GM12801 (cell line): ENCODE data around the gene MACROD1.

Experiments used
- CTCF ChIP-seq: IDR thresholded peaks from one replicate; pipeline ENCODE4 v1.5.1; 2011; ENCODE audit warnings: control low read depth; ENCODE audit not compliant: insufficient read length; ENCODE audit errors: extremely low read depth

The MACROD1 gene

DNA sequence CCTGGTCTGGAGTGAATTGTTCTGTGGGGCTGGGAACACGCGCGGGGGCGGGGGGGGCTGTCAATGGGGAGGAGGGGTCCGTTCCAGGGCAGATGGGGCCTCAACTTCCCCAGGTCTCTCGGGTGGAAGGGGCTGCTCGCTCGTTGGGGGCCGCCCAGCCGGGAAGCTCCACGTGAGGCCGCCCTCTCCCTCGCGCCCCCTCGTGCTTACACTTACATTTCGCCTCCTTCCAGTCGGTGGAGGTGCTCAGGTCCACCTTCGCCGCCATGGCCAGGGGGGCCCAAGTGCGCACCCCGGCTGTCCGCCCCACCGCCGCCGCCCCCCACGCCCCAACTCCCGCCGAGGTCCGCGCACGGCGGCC is 452 bp downstream of the MACROD1 start:
- TF ChIP-seq CTCF: no peak

DNA sequence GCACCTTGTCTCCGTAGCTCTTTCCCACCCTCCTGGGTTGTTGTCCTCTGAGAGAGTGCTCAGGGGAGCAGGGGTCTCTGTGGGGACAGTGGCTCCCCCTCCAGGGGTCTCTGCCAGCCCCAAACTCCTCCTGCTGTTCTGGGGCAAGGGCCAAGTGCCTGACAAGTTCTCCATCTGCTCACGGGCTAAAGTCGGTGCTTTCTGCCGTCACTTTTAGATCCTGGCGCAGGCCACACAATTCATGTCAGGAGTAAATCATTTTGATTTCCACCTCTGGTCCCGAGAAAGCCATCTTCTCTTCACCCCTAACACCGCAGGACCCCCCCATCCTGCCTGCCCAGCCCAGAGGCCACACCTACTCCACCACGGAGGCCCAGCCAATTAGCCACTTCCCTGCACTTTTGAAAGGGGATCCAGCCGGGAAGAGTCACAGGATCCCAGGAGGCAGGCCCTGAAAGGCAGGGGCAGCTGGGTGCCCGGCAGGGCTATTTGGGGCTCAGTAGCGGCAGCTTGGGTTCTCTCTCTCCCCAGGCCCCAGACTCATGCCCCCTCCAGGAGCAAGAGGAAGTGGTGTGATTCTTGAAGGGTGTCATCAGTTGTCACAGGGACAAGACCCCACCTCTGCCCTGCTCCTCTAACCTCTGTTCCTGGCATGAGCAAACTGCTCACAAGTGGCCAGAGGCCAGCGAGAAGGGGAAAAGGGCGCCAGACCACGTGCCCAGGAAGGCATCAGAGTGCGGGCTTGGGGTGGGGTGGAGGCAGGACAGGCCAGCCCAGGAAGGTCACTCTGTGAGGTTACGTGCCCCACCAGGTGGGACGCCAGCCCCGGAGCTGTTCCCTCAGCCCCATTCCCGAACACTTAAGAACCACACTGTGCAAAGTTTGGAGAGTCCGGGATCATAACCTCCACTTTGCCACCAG is 1.3 kb downstream of the MACROD1 start:
- no peak for TF ChIP-seq CTCF

- no peak for TF ChIP-seq CTCF
Measured at GRCh38 chr11:64163951-64164350, 2.0 kb downstream of the MACROD1 start.

DNA sequence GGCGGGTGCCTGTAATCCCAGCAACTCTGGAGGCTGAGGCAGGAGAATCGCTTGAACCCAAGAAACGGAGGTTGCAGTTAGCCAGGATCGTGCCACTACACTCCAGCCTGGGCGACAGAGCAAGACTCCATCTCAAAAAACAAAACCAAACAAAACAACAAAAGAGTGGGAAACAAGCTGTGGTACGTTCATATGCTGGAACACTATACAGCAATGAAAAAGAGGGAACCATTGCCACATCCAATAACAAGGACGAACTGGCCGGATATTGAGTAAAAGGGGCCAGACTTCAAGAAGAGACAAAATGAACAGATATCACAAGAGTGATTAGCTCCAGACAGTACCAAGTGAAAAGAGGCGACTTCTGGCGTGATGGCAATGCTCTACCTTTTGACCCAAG is 4.9 kb downstream of the MACROD1 start:
- no peak for TF ChIP-seq CTCF

GRCh38 chr11:64157631-64158394 is 8.1 kb downstream of the MACROD1 start:
- TF ChIP-seq CTCF: no peak

DNA sequence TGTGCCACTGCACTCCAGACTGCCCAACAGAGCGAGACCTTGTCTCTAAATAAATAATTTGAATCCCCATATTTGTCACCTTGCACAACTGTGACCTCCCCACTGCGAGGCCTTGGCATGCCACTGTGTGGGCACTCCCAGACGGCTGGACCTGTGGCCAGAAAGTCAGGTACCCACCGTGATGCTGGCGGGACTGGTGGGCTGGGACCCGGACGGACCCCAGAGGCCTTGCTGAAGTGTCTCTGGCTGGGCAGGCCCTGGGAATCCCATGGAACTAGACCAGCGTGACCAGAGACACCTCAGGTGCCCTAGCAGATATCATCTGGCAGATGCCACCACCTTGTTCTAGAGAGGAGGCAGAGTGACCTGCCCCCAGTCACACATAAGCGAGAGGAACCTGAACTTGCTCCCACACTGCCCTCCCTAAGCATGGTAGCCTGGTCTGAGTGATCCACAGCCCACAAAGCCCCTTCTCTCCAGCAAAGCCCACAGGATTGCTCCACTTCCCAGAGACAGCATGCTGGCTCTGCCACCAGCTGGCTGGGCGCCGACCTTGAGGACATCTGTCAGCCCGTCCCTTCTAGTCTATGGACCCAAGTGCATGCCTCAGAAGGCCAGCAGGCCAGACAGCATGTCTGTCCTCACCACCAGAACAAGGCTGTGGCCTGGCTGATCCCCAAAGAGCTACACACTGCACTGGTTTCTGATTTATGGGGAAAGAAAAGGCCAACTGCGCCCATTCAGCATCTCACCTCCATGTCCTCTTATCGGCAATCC is 9.5 kb downstream of the MACROD1 start:
- TF ChIP-seq CTCF: no peak

DNA sequence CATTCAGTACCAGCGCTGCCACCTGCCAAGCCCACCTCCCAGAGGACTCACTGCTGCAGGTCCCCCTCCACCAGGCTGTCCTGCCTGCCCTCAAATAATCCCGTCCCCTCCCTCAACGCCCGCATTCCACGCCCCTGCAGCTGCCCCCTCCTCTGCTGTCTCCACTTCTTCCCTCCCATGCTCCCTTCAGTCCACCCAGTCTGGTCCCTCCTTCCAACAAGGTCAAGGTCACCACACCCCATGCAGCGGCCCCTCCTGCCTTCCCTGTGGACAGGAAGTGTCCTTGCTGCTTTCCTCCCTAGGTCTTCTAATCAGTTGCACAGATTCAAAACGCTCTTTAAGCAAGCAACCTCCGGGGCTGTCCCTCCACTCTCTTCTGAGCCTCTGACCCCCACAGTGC is 12.1 kb downstream of the MACROD1 start:
- no peak for TF ChIP-seq CTCF
